H9 (cell line): ENCODE measurements around the gene DNAH11. TPM values are rescaled to one million over a fixed set of nuclear protein-coding genes. Genes with fewer than 3 reads are reported as not detected.

ENCODE experiments used
- DNase-seq: peaks from one replicate; pipeline ENCODE4 v3.0.0-alpha.2; 2017
- H2AFZ ChIP-seq: one replicate; pipeline ENCODE4 v1.6.1; 2013; ENCODE audit warnings: mild to moderate bottlenecking, low read length, control low read depth, moderate library complexity
- H2AK5ac ChIP-seq: 2 replicates; pipeline ENCODE4 v1.6.1; 2013; ENCODE audit warnings: low read length, control low read depth, mixed read lengths; ENCODE audit not compliant: insufficient read length
- H2BK120ac ChIP-seq: one replicate; pipeline ENCODE4 v1.6.1; 2013; ENCODE audit warnings: low read depth, mild to moderate bottlenecking, low read length, control low read depth, inconsistent platforms; ENCODE audit not compliant: poor library complexity, severe bottlenecking
- H2BK12ac ChIP-seq: 2 replicates; pipeline ENCODE4 v1.6.1; 2013; ENCODE audit warnings: low read length, control low read depth, mixed read lengths, low read depth; ENCODE audit not compliant: insufficient read length
- H2BK15ac ChIP-seq: 2 replicates; pipeline ENCODE4 v1.6.1; 2013; ENCODE audit warnings: low read depth, low read length, control low read depth
- H2BK20ac ChIP-seq: one replicate; pipeline ENCODE4 v1.6.1; 2013; ENCODE audit warnings: low read depth, mild to moderate bottlenecking, low read length, control low read depth, inconsistent platforms; ENCODE audit not compliant: poor library complexity, severe bottlenecking
- H2BK5ac ChIP-seq: 2 replicates; pipeline ENCODE4 v1.6.1; 2013; ENCODE audit warnings: low read length, control low read depth, mixed read lengths; ENCODE audit not compliant: insufficient read length
- H3K14ac ChIP-seq: 2 replicates; pipeline ENCODE4 v1.6.1; 2013; ENCODE audit warnings: low read length, control low read depth; ENCODE audit not compliant: insufficient read depth
- H3K18ac ChIP-seq: 2 replicates; pipeline ENCODE4 v1.6.1; 2013; ENCODE audit warnings: low read depth, mild to moderate bottlenecking, mixed read lengths, low read length, control low read depth; ENCODE audit not compliant: insufficient read length
- H3K23ac ChIP-seq: 2 replicates; pipeline ENCODE4 v1.6.1; 2013; ENCODE audit warnings: low read length, control low read depth, mixed read lengths, low read depth; ENCODE audit not compliant: insufficient read length
- H3K23me2 ChIP-seq: 2 replicates; pipeline ENCODE4 v1.6.1; 2013; ENCODE audit warnings: low read depth, mild to moderate bottlenecking, mixed read lengths, low read length, control low read depth; ENCODE audit not compliant: insufficient read length, poor library complexity, severe bottlenecking
- H3K27ac ChIP-seq: 2 replicates; pipeline ENCODE4 v1.5.1; 2013; ENCODE audit warnings: low read length, control low read depth, mixed read lengths, low read depth; ENCODE audit not compliant: insufficient read length
- H3K27me3 ChIP-seq: 2 replicates; pipeline ENCODE4 v1.6.1; 2013; ENCODE audit warnings: low read length, control low read depth, inconsistent platforms; ENCODE audit not compliant: insufficient read depth
- H3K4ac ChIP-seq: 2 replicates; pipeline ENCODE4 v1.6.1; 2013; ENCODE audit warnings: low read depth, mild to moderate bottlenecking, control low read depth, inconsistent platforms, low read length, moderate library complexity
- H3K4me1 ChIP-seq: 2 replicates; pipeline ENCODE4 v1.6.1; 2013; ENCODE audit warnings: low read length, control low read depth, inconsistent platforms; ENCODE audit not compliant: insufficient read depth
- H3K4me2 ChIP-seq: 2 replicates; pipeline ENCODE4 v1.6.1; 2013; ENCODE audit warnings: low read length, control low read depth, mixed read lengths; ENCODE audit not compliant: insufficient read length, insufficient read depth
- H3K56ac ChIP-seq: 2 replicates; pipeline ENCODE4 v1.6.1; 2013; ENCODE audit warnings: low read depth, mild to moderate bottlenecking, mixed read lengths, low read length, control low read depth; ENCODE audit not compliant: insufficient read length
- H3K79me1 ChIP-seq: 2 replicates; pipeline ENCODE4 v1.6.1; 2013; ENCODE audit warnings: low read depth, mild to moderate bottlenecking, moderate library complexity, low read length, control low read depth, inconsistent platforms; ENCODE audit not compliant: insufficient read depth, poor library complexity, severe bottlenecking
- H3K79me2 ChIP-seq: 2 replicates; pipeline ENCODE4 v1.6.1; 2013; ENCODE audit warnings: low read length, control low read depth, inconsistent platforms; ENCODE audit not compliant: insufficient read depth
- H3K9ac ChIP-seq: 2 replicates; pipeline ENCODE4 v1.6.1; 2013; ENCODE audit warnings: low read length, control low read depth, mixed read lengths; ENCODE audit not compliant: insufficient read length; ENCODE audit errors: extremely low read depth
- H3K9me3 ChIP-seq: one replicate; pipeline ENCODE4 v1.6.1; 2013; ENCODE audit warnings: low read depth, low read length, inconsistent platforms; ENCODE audit not compliant: control insufficient read depth
- H3T11ph ChIP-seq: one replicate; pipeline ENCODE4 v1.6.1; 2013; ENCODE audit warnings: mild to moderate bottlenecking, low read length, control low read depth, inconsistent platforms
- H4K20me1 ChIP-seq: one replicate; pipeline ENCODE4 v1.6.1; 2013; ENCODE audit not compliant: control insufficient read depth, insufficient read length, insufficient read depth
- H4K5ac ChIP-seq: 2 replicates; pipeline ENCODE4 v1.6.1; 2013; ENCODE audit warnings: low read depth, mild to moderate bottlenecking, mixed read lengths, low read length, control low read depth; ENCODE audit not compliant: insufficient read length
- H4K8ac ChIP-seq: replicated peaks from 2 replicates; pipeline ENCODE4 v1.6.1; 2013; ENCODE audit warnings: low read length, control low read depth, mixed read lengths, low read depth; ENCODE audit not compliant: insufficient read length
- H4K91ac ChIP-seq: 2 replicates; pipeline ENCODE4 v1.6.1; 2013; ENCODE audit warnings: low read depth, mild to moderate bottlenecking, moderate library complexity, mixed read lengths, low read length, control low read depth; ENCODE audit not compliant: insufficient read length
- H3K27ac Mint-ChIP-seq, 3 experiments: 2 replicates in 2 of 3; 3 replicates in 1 of 3; pipeline ENCODE4 v1.8.0; 2020 to 2021; ENCODE audit warnings: mixed read lengths in 3 of 3, mild to moderate bottlenecking in 1 of 3, moderate library complexity in 1 of 3
- H3K27me3 Mint-ChIP-seq: 2 replicates; pipeline ENCODE4 v1.8.0; 2021; ENCODE audit warnings: low read depth, mild to moderate bottlenecking, moderate library complexity, mixed read lengths
- H3K36me3 Mint-ChIP-seq, 3 experiments: 2 replicates in 2 of 3; 3 replicates in 1 of 3; pipeline ENCODE4 v1.8.0; 2020 to 2021; ENCODE audit warnings: low read depth in 3 of 3, mixed read lengths in 3 of 3; ENCODE audit not compliant: insufficient read depth in 1 of 3
- H3K4me1 Mint-ChIP-seq, 2 experiments: 2 replicates each; pipeline ENCODE4 v1.8.0; 2020; ENCODE audit warnings: mixed read lengths in 2 of 2
- H3K4me3 Mint-ChIP-seq, 2 experiments: 2 replicates in 1 of 2; 3 replicates in 1 of 2; pipeline ENCODE4 v1.8.0; 2020 to 2021; ENCODE audit warnings: mild to moderate bottlenecking in 2 of 2, mixed read lengths in 2 of 2, moderate library complexity in 1 of 2
- H3K9me3 Mint-ChIP-seq, 2 experiments: 2 replicates in 1 of 2; 3 replicates in 1 of 2; pipeline ENCODE4 v1.8.0; 2020; ENCODE audit warnings: mild to moderate bottlenecking in 2 of 2, mixed read lengths in 2 of 2, moderate library complexity in 1 of 2
- CTCF ChIP-seq: fragments of 200-600 bp; sonication (generic); conservative IDR thresholded peaks from 3 replicates; pipeline ENCODE4 v1.8.0; 2021; ENCODE audit warnings: antibody characterized with exemption, mild to moderate bottlenecking
- WGBS: extraction: QIAGEN DNeasy Blood & Tissue Kit; methylation state at CpG from one replicate; pipeline ENCODE4 v1.1.7; 2013; ENCODE audit warnings: missing lambda C conversion rate, low lambda C conversion rate, mixed read lengths; ENCODE audit not compliant: insufficient read length; ENCODE audit errors: extremely low coverage; 5-methylcytosine and 5-hydroxymethylcytosine counted together
- total RNA-seq: library from RNA; stranded (reverse); gene quantifications from 2 replicates; pipeline ENCODE4 v1.2.1, GENCODE V29; 2021

DNAH11 gene
- total RNA-seq, 1 experiment from 2014 or later: 2.5 TPM

GRCh38 chr7:21550821-21551531 is 8.1 kb downstream of the DNAH11 start:
- peak; percentile 66 for TF ChIP-seq CTCF
- DNase-seq: peak; percentile 71
- no peaks in the 10 kb centered on the region for H3K27me3 ChIP-seq

More at GRCh38 chr7:21550821-21551531, 8.1 kb downstream of the DNAH11 start:
- Mint-ChIP-seq H3K4me3 (no peak overlapping the region; a peak in 1 of 5 replicates), H3K27ac (peak overlapping the region in 1 of 3 experiments; percentile 27; a peak in 2 of 7 replicates), H3K4me1 (peaks cover 18 to 22% of the 10 kb centered on the region in 2 experiments), H3K36me3 (peaks cover 0 to 2% (median 0%) of the 10 kb centered on the region in 3 experiments; a peak in 3 of 7 replicates), H3K9me3 (no peaks in the 10 kb centered on the region), H3K27me3 (peaks cover 2% of the 10 kb centered on the region)
- Histone ChIP-seq H4K91ac (no peak overlapping the region), H4K20me1 (no peaks in the 10 kb centered on the region), H4K8ac (no peak overlapping the region), H3K18ac (no peak overlapping the region), H3K4ac (no peak overlapping the region), H3T11ph (no peak overlapping the region), H3K4me2 (no peak overlapping the region), H2BK15ac (no peak overlapping the region), H3K79me1 (no peaks in the 10 kb centered on the region), H2BK5ac (no peak overlapping the region), H2BK20ac (no peak overlapping the region), H3K27ac (no peak overlapping the region), H3K79me2 (no peaks in the 10 kb centered on the region), H3K14ac (no peak overlapping the region), H3K23me2 (no peaks in the 10 kb centered on the region), H3K9ac (no peak overlapping the region), H3K56ac (no peak overlapping the region), H2BK12ac (no peak overlapping the region), H3K9me3 (no peaks in the 10 kb centered on the region), H2AFZ (no peak overlapping the region), H3K4me1 (no peaks in the 10 kb centered on the region; the same call in 1 of the 2 replicates), H2BK120ac (no peak overlapping the region), H3K23ac (no peak overlapping the region), H2AK5ac (no peak overlapping the region), H4K5ac (no peak overlapping the region)
- WGBS: no CpG with 5 or more reads among the region's 6 CpGs
